Endodermal cell (in vitro differentiated cells): ENCODE results near the gene ITCH. TPM values are rescaled to one million over a fixed set of nuclear protein-coding genes. Genes with fewer than 3 reads are reported as not detected.

Experiments
- DNase-seq: peaks from one replicate; pipeline ENCODE4 v3.0.0-alpha.2; 2017
- H3K27ac ChIP-seq: 2 replicates; pipeline ENCODE4 v1.5.1; 2013; ENCODE audit warnings: mild to moderate bottlenecking, low read depth, low read length, moderate library complexity
- H3K27me3 ChIP-seq: 2 replicates; pipeline ENCODE4 v1.6.1; 2013; ENCODE audit warnings: mild to moderate bottlenecking, low read length, moderate library complexity; ENCODE audit not compliant: insufficient read depth, control insufficient read depth, poor library complexity, severe bottlenecking
- H3K36me3 ChIP-seq: 2 replicates; pipeline ENCODE4 v1.7.0; 2013; ENCODE audit warnings: mild to moderate bottlenecking, low read length, moderate library complexity; ENCODE audit not compliant: control insufficient read depth, insufficient read depth
- H3K4me1 ChIP-seq: one replicate; pipeline ENCODE4 v1.7.0; 2013; ENCODE audit warnings: low read length; ENCODE audit not compliant: control insufficient read depth, insufficient read depth
- H3K4me3 ChIP-seq: 2 replicates; pipeline ENCODE4 v1.5.1; 2013; ENCODE audit warnings: mild to moderate bottlenecking, low read length, moderate library complexity
- H3K9ac ChIP-seq: 2 replicates; pipeline ENCODE4 v1.6.1; 2013; ENCODE audit warnings: mild to moderate bottlenecking, low read length, moderate library complexity; ENCODE audit not compliant: poor library complexity, severe bottlenecking; ENCODE audit errors: extremely low read depth
- H3K9me3 ChIP-seq: 2 replicates; pipeline ENCODE4 v1.6.1; 2013; ENCODE audit warnings: mild to moderate bottlenecking, low read length, moderate library complexity; ENCODE audit not compliant: control insufficient read depth
- H3K27ac Mint-ChIP-seq: 2 replicates; pipeline ENCODE4 v1.8.0; 2020; ENCODE audit warnings: mixed read lengths
- H3K27me3 Mint-ChIP-seq: 2 replicates; pipeline ENCODE4 v1.8.0; 2021; ENCODE audit warnings: mild to moderate bottlenecking, mixed read lengths; ENCODE audit not compliant: insufficient read depth
- H3K36me3 Mint-ChIP-seq: 2 replicates; pipeline ENCODE4 v1.8.0; 2020; ENCODE audit warnings: low read depth, mixed read lengths
- H3K4me1 Mint-ChIP-seq: 2 replicates; pipeline ENCODE4 v1.8.0; 2020; ENCODE audit warnings: mixed read lengths
- H3K4me3 Mint-ChIP-seq: 2 replicates; pipeline ENCODE4 v1.8.0; 2020; ENCODE audit warnings: mild to moderate bottlenecking, moderate library complexity, mixed read lengths
- H3K9me3 Mint-ChIP-seq: 2 replicates; pipeline ENCODE4 v1.8.0; 2020; ENCODE audit warnings: mild to moderate bottlenecking, mixed read lengths
- CTCF ChIP-seq: fragments of 200-600 bp; sonication (generic); conservative IDR thresholded peaks from 2 replicates; pipeline ENCODE4 v1.5.0; 2021; ENCODE audit warnings: antibody characterized with exemption, mild to moderate bottlenecking
- WGBS, 2 experiments: methylation state at CpG; one replicate each; pipeline versions ENCODE4 v1.1.5 to v1.1.7; 2013; ENCODE audit warnings: missing lambda C conversion rate in 2 of 2, mixed read lengths in 1 of 2; ENCODE audit not compliant: insufficient coverage in 1 of 2, insufficient read length in 1 of 2; 5-methylcytosine and 5-hydroxymethylcytosine counted together
- total RNA-seq, 2 donors: library from RNA; stranded (reverse); fragmentation: NEBNext Ultra II Directional in 1 of 2; extraction: Animal tissue kit (Norgen Biotek cat#: 25700) in 1 of 2; gene quantifications; 2 replicates in 1 of 2; 3 replicates in 1 of 2; pipeline ENCODE4 v1.2.1, GENCODE V29; 2021

Gene ITCH
- total RNA-seq, 2 donors from 2014 or later: 65.1 to 84.4 TPM

- peaks cover 74% of the 10 kb centered on the region for H3K36me3 Mint-ChIP-seq
- Histone ChIP-seq H3K9ac (no peak overlapping the region), H3K27ac (no peak overlapping the region), H3K4me1 (no peaks in the 10 kb centered on the region), H3K36me3 (peaks cover 84% of the 10 kb centered on the region), H3K27me3 (no peaks in the 10 kb centered on the region), H3K9me3 (no peaks in the 10 kb centered on the region), H3K4me3 (no peak overlapping the region)
- no peak overlapping the region for H3K27ac Mint-ChIP-seq
- DNase-seq: no peak
- no peaks in the 10 kb centered on the region for H3K27me3 Mint-ChIP-seq
- 88 to 96% methylated on average over 3 of the region's 3 CpGs for WGBS, 2 experiments
- no peak overlapping the region for H3K4me3 Mint-ChIP-seq
- H3K4me1 Mint-ChIP-seq: peaks cover 3% of the 10 kb centered on the region
- no peak for TF ChIP-seq CTCF
- no peaks in the 10 kb centered on the region for H3K9me3 Mint-ChIP-seq
Observed at GRCh38 chr20:34529742-34530141, 166.7 kb downstream of the ITCH start.

GRCh38 chr20:34530342-34530741 lies 167.3 kb downstream of the ITCH start:
- H3K9me3 ChIP-seq: no peaks in the 10 kb centered on the region
- Mint-ChIP-seq H3K27me3 (no peaks in the 10 kb centered on the region), H3K36me3 (peaks cover 79% of the 10 kb centered on the region), H3K4me1 (peaks cover 2% of the 10 kb centered on the region), H3K4me3 (no peak overlapping the region), H3K9me3 (no peaks in the 10 kb centered on the region), H3K27ac (no peak overlapping the region)
- H3K27ac ChIP-seq: no peak overlapping the region
- DNase-seq: no peak
- TF ChIP-seq CTCF: no peak
- H3K9ac ChIP-seq: no peak overlapping the region
- WGBS, 2 experiments: 91 to 93% methylated on average over 4 to 5 of the region's 5 CpGs
- no peaks in the 10 kb centered on the region for H3K27me3 ChIP-seq
- H3K36me3 ChIP-seq: peaks cover 87% of the 10 kb centered on the region
- no peaks in the 10 kb centered on the region for H3K4me1 ChIP-seq
- H3K4me3 ChIP-seq: no peak overlapping the region

GRCh38 chr20:34531608-34532265 lies 168.7 kb downstream of the ITCH start:
- no peaks in the 10 kb centered on the region for H3K4me1 Mint-ChIP-seq
- no peaks in the 10 kb centered on the region for H3K27me3 Mint-ChIP-seq
- Histone ChIP-seq H3K36me3 (peaks cover 83% of the 10 kb centered on the region), H3K27me3 (no peaks in the 10 kb centered on the region), H3K4me3 (no peak overlapping the region), H3K27ac (no peak overlapping the region), H3K4me1 (no peaks in the 10 kb centered on the region), H3K9me3 (no peaks in the 10 kb centered on the region), H3K9ac (no peak overlapping the region)
- no peaks in the 10 kb centered on the region for H3K9me3 Mint-ChIP-seq
- no peak overlapping the region for H3K27ac Mint-ChIP-seq
- 97% methylated on average over 8 of the region's 8 CpGs for WGBS, 2 experiments
- H3K4me3 Mint-ChIP-seq: no peak overlapping the region
- no peak for DNase-seq
- peaks cover 80% of the 10 kb centered on the region for H3K36me3 Mint-ChIP-seq
- TF ChIP-seq CTCF: no peak
